ENCODE data around the gene SHC2. TPM values are rescaled to one million over a fixed set of nuclear protein-coding genes. Genes with fewer than 3 reads are reported as not detected.
"Not testable (repeated sequence)": the region's sequence is repeated elsewhere in the genome, so short reads cannot be mapped to it uniquely, and the experiment has no call there.

The SHC2 gene
- total RNA-seq, 1 donor from 2014 or later = not detected

DNA sequence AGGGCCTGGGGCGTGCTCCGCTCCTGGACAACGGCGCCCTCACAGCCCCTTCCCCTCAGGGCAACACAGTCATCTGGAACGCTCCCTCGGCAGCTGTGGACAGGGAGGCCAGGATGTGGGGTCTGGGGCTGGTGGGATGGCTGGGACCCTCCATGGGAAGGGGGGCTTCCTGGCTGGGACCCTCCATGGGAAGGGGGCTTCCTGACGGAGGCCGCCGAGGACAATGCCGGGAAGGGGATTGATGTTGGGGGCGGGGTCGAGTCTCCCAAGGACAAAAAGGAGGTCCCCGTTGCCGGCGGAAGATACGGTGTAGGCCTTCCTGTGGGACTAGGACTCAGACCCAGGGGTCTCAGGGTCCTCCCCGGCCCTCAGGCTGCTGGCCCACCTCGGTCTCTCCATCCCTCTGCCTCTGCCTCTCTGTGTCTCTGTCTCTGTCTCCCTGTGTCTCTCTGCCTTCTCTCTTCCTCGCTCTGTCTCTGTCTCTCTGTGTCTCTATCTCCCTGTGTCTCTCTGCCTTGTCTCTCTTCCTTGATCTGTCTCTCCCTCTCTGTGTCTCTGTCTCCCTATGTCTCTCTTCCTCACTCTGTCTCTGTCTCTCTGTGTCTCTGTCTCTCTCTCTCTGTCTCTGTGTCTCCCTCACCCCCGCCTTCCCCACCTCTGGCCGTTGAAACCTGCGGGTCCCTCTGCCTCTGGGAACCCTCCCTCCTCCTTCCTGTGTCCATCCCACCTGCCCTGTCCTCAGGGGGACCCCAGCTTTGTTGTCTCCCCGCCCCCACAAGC is 32.7 kb upstream of the SHC2 start:
- intact Hi-C loops (cut with micrococcal nuclease) = no loop called here

DNA sequence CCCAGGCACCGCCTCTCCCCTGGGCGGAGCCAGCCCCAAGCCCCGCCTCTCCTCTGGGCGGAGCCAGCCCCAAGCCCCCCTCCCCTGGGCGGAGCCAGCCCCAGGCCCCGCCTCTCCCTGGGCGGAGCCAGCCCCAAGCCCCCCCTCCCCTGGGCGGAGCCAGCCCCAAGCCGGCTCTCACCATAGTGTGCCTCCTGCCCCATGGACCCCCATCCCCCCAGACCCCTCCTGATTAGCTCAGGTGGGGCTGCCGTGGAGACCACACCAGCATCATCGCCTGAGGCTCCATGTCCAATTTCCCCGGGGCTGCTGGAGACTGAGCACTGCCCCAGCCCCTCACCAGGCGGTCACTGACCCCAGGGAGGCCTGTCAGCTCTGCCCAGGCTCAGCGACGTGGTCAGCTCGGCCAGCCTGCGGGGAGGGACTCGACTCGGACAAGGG is 31.3 kb upstream of the SHC2 start:
- intact Hi-C loops (cut with micrococcal nuclease) = no loop called here

DNA sequence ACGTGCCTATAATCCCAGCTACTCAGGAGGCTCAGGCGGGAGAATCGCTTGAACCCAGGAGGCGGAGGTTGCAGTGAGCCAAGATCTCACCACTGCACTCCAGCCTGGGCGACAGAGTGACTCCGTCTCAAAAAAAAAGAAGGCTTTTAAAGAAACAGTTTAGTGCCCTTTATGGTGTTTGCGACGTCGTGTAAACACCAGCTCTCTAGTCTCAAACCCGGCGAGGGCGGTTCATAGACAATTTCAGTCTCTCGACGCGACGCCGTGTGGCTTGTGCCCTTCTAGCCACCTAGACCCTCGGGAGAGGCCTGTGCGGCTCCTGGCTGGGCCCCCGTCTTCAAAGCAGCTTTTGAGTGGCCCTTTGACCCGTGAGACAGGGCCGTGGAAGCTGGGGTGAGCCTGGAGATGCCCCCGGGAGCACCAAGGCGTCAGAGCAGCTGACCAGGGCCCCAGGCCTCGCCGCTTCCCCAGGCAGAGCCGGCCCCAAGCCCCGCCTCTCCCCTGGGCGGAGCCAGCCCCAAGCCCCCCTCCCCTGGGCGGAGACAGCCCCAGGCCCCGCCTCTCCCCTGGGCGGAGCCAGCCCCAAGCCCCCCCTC is 30.4 kb upstream of the SHC2 start:
- intact Hi-C loops (cut with micrococcal nuclease) = no loop called here

GRCh38 chr19:489418-490196 is 28.8 kb upstream of the SHC2 start:
- intact Hi-C loops (cut with micrococcal nuclease) = loop anchor here (1.0 kb wide), 2 partner anchors 17 to 83 kb away; partner anchors contain the start of gene BSG

DNA sequence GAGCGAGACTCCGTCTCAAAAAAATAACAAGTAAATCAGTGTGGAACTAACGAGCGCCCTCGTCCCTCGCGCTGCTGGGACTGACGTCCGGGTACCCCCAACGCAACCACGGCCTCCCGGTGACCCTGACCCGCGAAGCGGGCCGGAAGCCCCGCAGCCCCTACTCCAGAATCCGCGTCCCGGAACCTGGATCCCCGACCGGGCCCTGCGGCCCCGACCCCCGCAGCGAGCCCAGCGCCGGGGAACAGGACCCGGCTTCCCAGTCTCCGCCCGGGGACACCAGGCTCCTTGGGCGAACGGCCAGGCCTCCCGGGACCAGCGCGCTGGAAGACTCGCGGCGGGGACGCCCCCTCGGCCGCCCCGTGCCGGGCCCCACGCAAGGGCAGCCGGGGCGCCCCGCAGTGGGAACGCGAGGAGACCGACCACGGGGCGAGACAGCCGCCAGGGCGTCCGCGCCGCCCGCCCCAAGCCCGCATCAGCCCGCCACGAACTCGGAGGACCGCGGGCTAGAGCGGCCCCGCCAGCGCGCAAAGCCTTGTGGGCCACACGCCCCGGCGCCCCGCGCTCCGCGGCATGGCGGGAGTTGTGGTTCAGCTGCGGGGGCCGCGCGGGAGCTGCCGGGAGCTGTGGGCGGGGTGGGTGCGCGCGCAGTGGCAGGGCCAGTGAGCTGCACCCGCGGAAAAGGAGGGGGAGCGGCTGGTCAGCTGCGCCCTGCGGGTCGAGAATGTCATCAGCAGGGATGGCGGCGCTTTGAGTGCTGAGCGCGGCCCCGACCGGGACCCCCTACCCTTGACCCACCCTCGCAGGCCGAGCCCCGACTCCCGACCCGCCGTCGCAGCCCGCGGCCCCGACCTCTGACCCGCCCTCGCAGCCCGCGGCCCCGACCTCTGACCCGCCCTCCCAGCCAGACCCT is 27.9 kb upstream of the SHC2 start:
- intact Hi-C loops (cut with micrococcal nuclease) = loop anchor here (1.0 kb wide), 2 partner anchors 18 to 84 kb away; partner anchors contain the start of gene BSG

DNA sequence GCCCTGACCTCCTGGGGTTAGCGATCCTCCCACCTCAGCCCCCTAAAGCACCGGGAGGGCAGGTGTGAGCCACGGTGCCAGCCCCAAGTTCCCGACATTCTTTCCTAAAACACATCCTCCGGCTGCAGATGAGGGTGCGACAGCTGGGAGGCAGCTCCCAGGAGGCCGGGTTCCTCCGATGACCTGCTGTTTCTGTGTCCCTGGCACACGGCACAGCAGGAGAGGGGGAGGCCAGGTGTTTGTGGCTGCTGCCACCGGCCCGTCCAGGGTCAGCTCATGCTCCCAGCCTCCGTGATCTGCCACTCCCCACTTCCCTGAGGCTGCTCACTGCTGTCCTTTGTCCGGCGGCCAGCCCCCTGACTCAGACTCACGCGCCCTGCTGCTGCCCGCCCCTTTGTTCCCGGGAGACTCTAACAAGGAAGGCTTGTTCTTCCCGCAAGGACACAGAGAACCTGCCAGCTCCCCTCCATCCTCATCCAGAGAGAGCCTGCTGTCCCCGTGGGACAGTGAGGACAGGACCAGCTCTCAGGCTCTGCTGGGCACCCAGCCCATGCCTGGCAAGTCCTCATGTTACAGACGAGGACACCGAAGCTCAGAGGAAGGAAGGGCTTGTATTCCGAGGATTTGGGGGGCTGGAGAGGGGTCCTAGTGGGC is 24.9 kb upstream of the SHC2 start:
- intact Hi-C loops (cut with micrococcal nuclease) = no loop called here

GRCh38 chr19:485077-485476 is 24.2 kb upstream of the SHC2 start:
- intact Hi-C loops (cut with micrococcal nuclease) = no loop called here

DNA sequence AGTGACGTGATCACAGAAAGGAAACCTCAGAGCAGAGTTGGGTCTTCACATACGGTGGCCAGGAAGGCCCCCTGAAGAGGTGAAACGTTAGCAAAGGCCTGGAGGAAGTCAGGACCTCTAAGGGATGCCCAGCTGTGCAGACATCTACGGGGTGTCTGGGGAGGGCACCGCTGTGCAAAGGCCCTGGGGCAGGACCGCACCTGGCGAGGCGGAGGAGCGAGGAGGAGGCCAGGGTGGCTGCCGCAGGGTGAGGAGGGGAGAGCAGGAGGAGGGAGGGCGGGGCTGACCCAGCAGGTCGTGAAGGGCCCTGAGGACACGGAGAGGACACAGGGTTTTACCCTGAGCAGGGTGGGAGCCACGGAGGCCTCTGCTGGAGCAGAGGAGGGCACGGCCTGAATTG is 23.7 kb upstream of the SHC2 start:
- intact Hi-C loops (cut with micrococcal nuclease) = no loop called here

DNA sequence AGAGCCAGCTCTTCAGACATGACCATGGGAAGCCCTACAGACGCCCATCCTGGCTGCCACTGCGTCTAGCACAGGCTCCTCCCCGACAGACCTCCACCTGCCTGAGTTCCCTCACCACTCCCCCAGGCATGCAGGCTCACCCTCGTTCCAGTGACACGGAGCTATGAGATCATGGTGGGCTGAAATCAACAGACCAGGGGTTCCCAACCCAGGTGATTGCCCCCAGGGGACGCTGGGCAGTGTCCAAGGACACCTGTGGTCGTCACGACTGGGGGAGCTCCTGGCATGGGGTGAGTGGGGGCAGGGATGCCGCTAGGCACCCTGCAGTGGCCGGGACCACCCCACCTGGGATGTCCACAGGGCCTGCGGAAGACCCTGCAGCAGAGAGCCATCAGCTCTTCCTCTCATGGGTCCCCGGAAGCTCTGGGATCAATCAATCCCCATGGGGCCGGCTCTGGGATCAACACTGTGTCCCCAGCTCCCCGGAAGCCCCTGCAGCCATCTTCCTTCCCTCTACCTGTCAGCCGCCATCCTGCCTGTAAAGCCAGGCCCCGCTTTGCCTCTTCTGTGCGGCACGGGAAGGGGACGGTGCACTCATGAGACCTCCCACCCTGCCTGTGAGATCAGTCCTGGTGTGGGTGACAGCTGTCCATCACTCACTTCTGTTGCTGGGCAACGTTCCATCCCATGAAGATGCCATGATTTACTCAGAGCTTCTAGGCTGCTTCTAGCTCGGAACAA is 22.7 kb upstream of the SHC2 start:
- intact Hi-C loops (cut with micrococcal nuclease) = no loop called here

DNA sequence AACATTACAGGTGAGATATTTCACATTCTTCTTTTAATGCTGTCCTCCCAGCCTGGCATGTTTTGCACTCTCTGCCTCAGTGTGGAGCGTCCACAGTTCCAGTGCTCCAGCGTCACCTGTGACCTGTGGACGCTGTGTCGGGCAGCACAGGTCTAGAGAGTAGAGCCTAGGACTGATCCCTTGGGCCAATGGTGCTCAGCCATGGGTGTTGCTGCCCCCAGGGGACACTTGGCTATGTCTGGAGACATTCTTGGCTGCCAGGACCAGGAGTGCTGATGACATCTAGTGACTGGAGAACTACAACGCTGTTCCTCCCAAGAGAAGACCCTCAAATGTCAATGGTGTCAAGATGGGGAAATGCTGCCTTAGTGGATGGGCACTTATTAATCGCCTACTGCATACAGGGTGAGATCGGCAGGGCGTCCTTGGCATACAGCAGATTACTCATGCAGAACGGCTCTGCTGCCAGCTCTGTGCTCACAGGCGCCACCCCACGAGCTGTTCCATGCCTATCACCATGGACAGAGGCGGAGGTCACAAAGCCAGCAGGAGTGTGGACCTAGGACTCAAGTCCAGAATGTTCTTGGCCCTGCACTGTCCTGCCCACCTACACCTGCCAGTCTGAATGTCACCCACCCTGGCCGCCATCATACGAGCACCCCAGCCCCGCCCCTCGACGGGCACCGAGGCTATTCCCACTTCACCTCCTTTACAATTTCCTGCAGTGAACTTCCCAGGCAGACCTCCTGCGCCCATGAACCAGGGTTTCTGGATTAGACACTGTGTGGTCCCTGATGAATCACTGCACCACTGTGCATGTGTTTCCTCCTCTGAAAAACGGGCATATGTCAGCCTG is 21.6 kb upstream of the SHC2 start:
- intact Hi-C loops (cut with micrococcal nuclease) = no loop called here

- intact Hi-C loops (cut with micrococcal nuclease) = not testable (repeated sequence)
Observed at GRCh38 chr19:481100-481499, 20.3 kb upstream of the SHC2 start.

DNA sequence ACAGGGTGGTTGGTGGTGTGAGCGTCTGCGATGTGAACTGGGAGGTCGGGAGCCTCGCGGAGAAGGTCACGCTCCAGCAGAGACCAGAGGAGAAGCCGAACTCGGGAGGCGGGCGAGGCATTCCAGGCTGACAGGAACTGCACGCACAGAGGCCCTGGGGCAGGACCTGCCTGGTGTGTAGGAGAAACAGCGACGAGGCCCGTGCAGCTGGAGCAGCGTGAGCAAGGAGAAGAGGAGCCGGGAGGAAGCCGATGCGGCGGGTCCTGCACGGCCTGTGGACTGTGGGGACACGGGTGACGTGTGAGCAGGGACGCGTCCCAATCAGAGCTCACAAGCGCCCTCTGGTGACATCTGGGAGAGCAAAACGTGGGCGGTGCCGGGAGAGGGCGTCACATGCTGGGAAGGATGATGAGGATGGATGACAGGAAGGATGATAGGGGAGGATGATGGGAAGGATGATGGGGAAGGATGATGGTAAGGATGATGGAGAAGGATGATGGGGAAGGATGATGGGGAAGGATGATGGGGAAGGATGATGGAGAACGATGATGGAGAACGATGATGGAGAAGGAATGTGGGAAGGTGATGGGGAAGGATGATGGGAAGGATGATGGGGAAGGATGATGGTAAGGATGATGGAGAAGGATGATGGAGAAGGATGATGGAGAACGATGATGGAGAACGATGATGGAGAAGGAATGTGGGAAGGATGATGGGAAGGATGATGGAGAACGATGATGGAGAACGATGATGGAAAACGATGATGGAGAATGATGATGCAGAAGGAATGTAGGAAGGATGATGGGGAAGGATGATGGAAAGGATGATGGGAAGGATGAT is 19.4 kb upstream of the SHC2 start:
- intact Hi-C loops (cut with micrococcal nuclease) = no loop called here

DNA sequence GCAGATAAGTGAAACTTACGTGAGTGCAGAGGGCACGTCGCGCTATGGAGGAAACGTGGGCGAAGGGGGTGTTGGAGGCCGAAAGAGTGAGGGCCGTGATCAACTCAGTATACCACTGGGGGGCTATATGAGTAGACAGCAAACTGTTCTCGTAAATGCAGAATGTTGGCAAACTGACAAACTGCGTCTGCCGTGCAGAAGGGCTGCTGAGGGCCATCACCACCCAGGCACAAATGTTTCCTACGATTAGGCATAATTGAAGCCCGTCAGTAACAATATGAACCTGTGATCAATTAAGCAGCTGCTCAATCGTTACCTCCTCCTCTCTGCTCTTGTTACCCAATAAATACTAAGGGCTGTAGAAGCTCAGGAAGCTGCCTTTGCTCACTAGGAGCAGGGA is 18.1 kb upstream of the SHC2 start:
- intact Hi-C loops (cut with micrococcal nuclease) = no loop called here

- intact Hi-C loops (cut with micrococcal nuclease) = no loop called here
Observed at GRCh38 chr19:478236-478903, 17.5 kb upstream of the SHC2 start.

DNA sequence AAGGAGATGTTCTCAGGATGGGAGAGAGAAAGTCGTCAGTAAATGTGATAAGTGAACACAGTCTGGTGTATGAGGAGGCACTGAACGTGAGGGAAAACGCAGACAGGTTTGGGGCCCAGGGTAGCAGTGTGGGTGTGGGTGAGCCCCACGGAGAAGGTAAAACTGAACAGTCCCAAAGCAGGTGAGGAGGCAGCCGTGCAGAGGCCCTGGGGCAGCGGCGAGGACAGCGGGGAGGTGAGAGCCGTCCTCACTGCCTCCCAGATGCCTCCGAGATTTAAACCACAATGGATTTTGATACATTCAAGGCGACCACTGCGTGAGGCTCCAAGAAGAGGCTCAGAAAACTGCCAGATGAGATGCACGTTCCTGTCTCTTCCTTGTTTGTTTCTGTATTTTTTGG is 14.5 kb upstream of the SHC2 start:
- intact Hi-C loops (cut with micrococcal nuclease) = no loop called here

GRCh38 chr19:474126-475078 is 13.6 kb upstream of the SHC2 start:
- intact Hi-C loops (cut with micrococcal nuclease) = no loop called here

All from T-helper 1 cell treated with Interleukin-12 subunit alpha and Interleukin-12 subunit beta and Interleukin-4 antibody, amounts not matched to agents 30 ng/mL and 1 ng/mL, for 36 hours (primary cell).